Panc1 (cell line): Measurements from ENCODE around the gene PRKCD. TPM values are rescaled to one million over a fixed set of nuclear protein-coding genes. Genes with fewer than 3 reads are reported as not detected.

ENCODE experiments used
- ATAC-seq: fragments of 200-7000 bp; cut with Tn5 transposase; 2 replicates; pipeline ENCODE4 v1.9.1; 2020; ENCODE audit warnings: mild to moderate bottlenecking, moderate library complexity
- BruUV-seq: library from RNA; stranded (reverse); fragments of 400-500 nt; replicated peaks from 2 replicates; lab custom pipeline; 2021; lab: Mats Ljungman, UMichigan
- CTCF ChIA-PET: fragments of 300-600 bp; sonication (Branson Sonifier 250); formaldehyde crosslinking; loops from one replicate; lab custom pipeline; 2022; ENCODE audit warnings: antibody characterized with exemption; lab: Charles Lee
- POLR2A ChIA-PET: fragments of 300-600 bp; sonication (Branson Sonifier 250); formaldehyde crosslinking; loops from one replicate; lab custom pipeline; 2022; ENCODE audit warnings: antibody characterized with exemption; lab: Charles Lee
- DNase-seq: peaks from one replicate; pipeline ENCODE4 v3.0.0-alpha.2; 2010; ENCODE audit warnings: low read depth, low spot score
- H3K27ac ChIP-seq: 2 replicates; pipeline ENCODE4 v1.5.1; 2011; ENCODE audit warnings: mild to moderate bottlenecking, low read length, inconsistent platforms
- H3K27me3 ChIP-seq: fragments of 200-500 bp; sonication (Bioruptor generic); 2 replicates; pipeline ENCODE4 v1.6.0; 2014; ENCODE audit warnings: low read length, inconsistent platforms; ENCODE audit not compliant: control insufficient read depth, insufficient read depth
- H3K36me3 ChIP-seq: fragments of 200-500 bp; sonication (Bioruptor generic); 2 replicates; pipeline ENCODE4 v1.5.1; 2014; ENCODE audit warnings: inconsistent platforms, mild to moderate bottlenecking, low read length, moderate library complexity; ENCODE audit not compliant: control insufficient read depth, insufficient read depth
- H3K4me1 ChIP-seq: 2 replicates; pipeline ENCODE4 v1.5.1; 2011; ENCODE audit warnings: inconsistent platforms, mild to moderate bottlenecking, low read length, moderate library complexity; ENCODE audit not compliant: control insufficient read depth, insufficient read depth
- H3K4me3 ChIP-seq, 2 experiments: 2 replicates each; pipeline ENCODE4 v1.5.1; 2011 to 2012; ENCODE audit warnings: low read depth in 2 of 2, low read length in 2 of 2, mild to moderate bottlenecking in 2 of 2, inconsistent platforms in 1 of 2, moderate library complexity in 1 of 2
- H3K9me3 ChIP-seq: fragments of 200-500 bp; sonication (Bioruptor generic); 2 replicates; pipeline ENCODE4 v1.5.1; 2014; ENCODE audit warnings: low read depth, mild to moderate bottlenecking, inconsistent platforms, low read length, moderate library complexity; ENCODE audit not compliant: control insufficient read depth, insufficient read depth
- POLR2AphosphoS5 ChIP-seq: IDR thresholded peaks from 2 replicates; pipeline ENCODE4 v1.6.1; 2012; ENCODE audit warnings: mild to moderate bottlenecking, low read depth, low read length, moderate library complexity
- REST ChIP-seq, 2 experiments: IDR thresholded peaks; 2 replicates each; pipeline ENCODE4 v1.6.1; 2011 to 2012; ENCODE audit warnings: low read depth in 2 of 2, control low read depth in 1 of 2, low read length in 1 of 2, mild to moderate bottlenecking in 1 of 2, moderate library complexity in 1 of 2; ENCODE audit not compliant: insufficient read depth in 1 of 2
- SIN3A ChIP-seq: IDR thresholded peaks from 2 replicates; pipeline ENCODE4 v1.6.1; 2012; ENCODE audit warnings: low read depth, mild to moderate bottlenecking, low read length, moderate library complexity, borderline replicate concordance; ENCODE audit not compliant: insufficient read depth
- TCF7L2 ChIP-seq: IDR thresholded peaks from 2 replicates; pipeline ENCODE4 v1.6.1; 2011; ENCODE audit warnings: mild to moderate bottlenecking, low read depth, low read length, inconsistent platforms
- in situ Hi-C: cut with HindIII; loops from 2 replicates; pipeline ENCODE4 v1.10.0; 2016; ENCODE audit warnings: low sequenced_read_pairs, low pct_unique_long_range_greater_than_20kb
- intact Hi-C: fragments of 100-400 bp; cut with micrococcal nuclease; formaldehyde crosslinking; loops from one replicate; pipeline ENCODE4 v1.10.0; 2022; ENCODE audit not compliant: unreplicated experiment
- total RNA-seq: library from RNA; stranded (reverse); gene quantifications from one replicate; pipeline ENCODE4 v1.2.1, GENCODE V29; 2021; ENCODE audit not compliant: unreplicated experiment
- TF ChIP-seq, protein P1 (sequence below): fragments of 450-650 bp; IDR thresholded peaks from 2 replicates; pipeline ENCODE4 v1.5.1; 2017; ENCODE audit warnings: mild to moderate bottlenecking

The PRKCD gene
- total RNA-seq, 1 experiment from 2014 or later: 14.0 TPM

DNA sequence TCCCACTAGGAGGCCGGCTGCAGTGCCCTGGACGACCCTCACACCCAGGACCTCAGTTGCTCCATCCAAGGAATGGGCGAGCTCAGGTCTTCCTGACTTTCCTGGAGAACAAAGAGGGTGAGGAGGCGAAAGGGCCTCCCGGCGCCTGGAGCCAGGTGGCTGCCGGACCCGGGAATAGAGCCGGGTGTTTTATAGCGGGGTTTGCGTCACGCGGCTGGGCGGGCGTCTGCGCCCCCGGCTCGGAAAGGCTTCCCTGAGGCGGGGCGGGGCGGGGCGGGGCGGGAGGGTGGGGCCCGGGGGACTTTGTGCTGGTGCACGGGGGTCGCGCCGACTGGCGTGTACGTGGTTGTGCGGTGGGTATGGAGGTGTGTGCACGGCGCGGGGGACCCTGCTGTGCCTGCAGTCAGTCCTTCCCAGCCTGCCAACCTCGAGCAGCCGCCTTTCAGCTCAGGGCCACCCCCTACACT, 4.6 kb upstream of the PRKCD start:
- no peak for TF ChIP-seq POLR2AphosphoS5
- TF ChIP-seq, protein P1, sequence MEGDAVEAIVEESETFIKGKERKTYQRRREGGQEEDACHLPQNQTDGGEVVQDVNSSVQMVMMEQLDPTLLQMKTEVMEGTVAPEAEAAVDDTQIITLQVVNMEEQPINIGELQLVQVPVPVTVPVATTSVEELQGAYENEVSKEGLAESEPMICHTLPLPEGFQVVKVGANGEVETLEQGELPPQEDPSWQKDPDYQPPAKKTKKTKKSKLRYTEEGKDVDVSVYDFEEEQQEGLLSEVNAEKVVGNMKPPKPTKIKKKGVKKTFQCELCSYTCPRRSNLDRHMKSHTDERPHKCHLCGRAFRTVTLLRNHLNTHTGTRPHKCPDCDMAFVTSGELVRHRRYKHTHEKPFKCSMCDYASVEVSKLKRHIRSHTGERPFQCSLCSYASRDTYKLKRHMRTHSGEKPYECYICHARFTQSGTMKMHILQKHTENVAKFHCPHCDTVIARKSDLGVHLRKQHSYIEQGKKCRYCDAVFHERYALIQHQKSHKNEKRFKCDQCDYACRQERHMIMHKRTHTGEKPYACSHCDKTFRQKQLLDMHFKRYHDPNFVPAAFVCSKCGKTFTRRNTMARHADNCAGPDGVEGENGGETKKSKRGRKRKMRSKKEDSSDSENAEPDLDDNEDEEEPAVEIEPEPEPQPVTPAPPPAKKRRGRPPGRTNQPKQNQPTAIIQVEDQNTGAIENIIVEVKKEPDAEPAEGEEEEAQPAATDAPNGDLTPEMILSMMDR: no peak
- TF ChIP-seq TCF7L2: no peak
- TF ChIP-seq REST (IDR thresholded peaks at IDR 0.05; ENCODE audit: insufficient read depth in 1 of 2, low read depth in 2 of 2, low read length in 1 of 2): no peak
- no peak for TF ChIP-seq SIN3A
- intact Hi-C loops (no loop called here), in situ Hi-C loops (no loop called here)
- BruUV-seq: no TSS peak
- Histone ChIP-seq H3K4me3 (no peak overlapping the region), H3K27ac (no peak overlapping the region), H3K9me3 (no peaks in the 10 kb centered on the region), H3K36me3 (no peaks in the 10 kb centered on the region), H3K27me3 (no peaks in the 10 kb centered on the region), H3K4me1 (peaks cover 5% of the 10 kb centered on the region)
- ChIA-PET CTCF (no interaction called here), POLR2A (interaction anchor here (0.7 kb wide), 1 partner anchor 21 kb away, joined by 3 read pairs; no protein-coding TSS in a partner anchor)
- ATAC-seq: no peak
- DNase-seq: no peak

DNA sequence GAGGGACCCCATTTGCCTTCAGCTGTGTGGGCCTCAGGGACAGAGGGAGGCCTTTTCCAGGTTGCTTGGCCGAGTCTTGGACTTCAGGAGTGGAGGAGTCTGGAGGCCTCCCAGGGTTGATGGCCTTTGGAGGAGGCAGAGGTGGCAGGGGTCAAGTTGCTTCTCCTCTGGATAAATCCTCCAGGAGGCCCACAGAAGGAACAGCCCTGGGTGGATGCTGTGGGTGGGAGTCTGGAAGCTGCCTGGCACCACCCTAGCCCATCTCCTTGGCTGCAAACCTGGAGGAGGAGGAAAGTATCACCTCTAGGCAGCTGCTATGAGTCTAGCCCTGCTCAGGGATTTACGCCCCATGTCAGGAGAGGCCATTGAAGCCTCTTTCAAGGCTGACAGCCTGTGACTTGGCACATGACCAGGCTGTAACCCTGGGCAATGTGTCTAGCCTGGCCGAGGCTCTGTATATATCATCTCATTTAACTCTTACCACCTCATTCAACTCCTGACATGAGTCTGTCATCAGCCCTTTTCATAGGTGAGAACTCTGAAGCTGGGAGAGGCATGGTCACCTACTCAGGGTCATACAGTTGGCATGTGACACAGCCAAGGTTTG, 2.9 kb upstream of the PRKCD start:
- H3K4me1 ChIP-seq: peaks cover 14% of the 10 kb centered on the region
- no peak for TF ChIP-seq TCF7L2
- TF ChIP-seq SIN3A: no peak
- TF ChIP-seq POLR2AphosphoS5: no peak
- no peak for TF ChIP-seq REST (IDR thresholded peaks at IDR 0.05; ENCODE audit: insufficient read depth in 1 of 2, low read depth in 2 of 2, low read length in 1 of 2)
- TF ChIP-seq, protein P1: no peak
- no peak for DNase-seq
- no TSS peak for BruUV-seq
- ChIA-PET POLR2A (interaction anchor here (0.6 to 1.0 kb wide), 2 partner anchors 30 to 31 kb away, joined by 4 to 5 read pairs; no protein-coding TSS in a partner anchor), CTCF (no interaction called here)
- H3K27me3 ChIP-seq: no peaks in the 10 kb centered on the region
- intact Hi-C loops: no loop called here
- no peaks in the 10 kb centered on the region for H3K36me3 ChIP-seq
- no peak overlapping the region for H3K4me3 ChIP-seq
- no peak for ATAC-seq
- no peak overlapping the region for H3K27ac ChIP-seq
- H3K9me3 ChIP-seq: no peaks in the 10 kb centered on the region
- in situ Hi-C loops: no loop called here
